Measurements from ENCODE around the gene ITPRID1.
"Not testable (repeated sequence)": the region's sequence is repeated elsewhere in the genome, so short reads cannot be mapped to it uniquely, and the experiment has no call there.

ITPRID1 gene

GRCh38 chr7:31513790-31514189 lies at the start of gene ITPRID1:
Gene ITPRID1, plus strand, starts transcription at chr7:31514090. Its CDS starts 38,935 bp downstream, at chr7:31553025.
- DNase-seq: no peak

DNA sequence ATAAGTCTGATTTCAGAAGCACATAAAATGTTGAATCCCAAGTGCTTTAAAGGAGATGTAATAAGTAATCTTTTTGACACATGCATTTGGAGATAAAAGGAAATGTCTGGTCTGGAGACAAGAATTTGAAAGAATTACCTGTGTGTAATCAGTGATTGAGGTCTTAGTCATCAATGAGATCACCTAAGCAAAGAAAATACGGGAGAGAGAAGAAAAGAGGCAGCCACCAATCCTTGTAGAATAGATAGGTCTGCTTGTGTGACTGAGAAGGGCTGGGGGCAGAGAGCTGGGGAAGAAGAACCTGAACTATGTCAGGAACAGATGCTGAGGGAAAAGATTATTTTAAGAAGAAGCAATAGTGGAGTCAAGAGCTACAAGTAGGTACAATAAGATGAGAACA lies 49.3 kb upstream of the ITPRID1 start:
- no peak for DNase-seq

- no peak for DNase-seq
Observed at GRCh38 chr7:31465285-31465684, 48.6 kb upstream of the ITPRID1 start.

DNA sequence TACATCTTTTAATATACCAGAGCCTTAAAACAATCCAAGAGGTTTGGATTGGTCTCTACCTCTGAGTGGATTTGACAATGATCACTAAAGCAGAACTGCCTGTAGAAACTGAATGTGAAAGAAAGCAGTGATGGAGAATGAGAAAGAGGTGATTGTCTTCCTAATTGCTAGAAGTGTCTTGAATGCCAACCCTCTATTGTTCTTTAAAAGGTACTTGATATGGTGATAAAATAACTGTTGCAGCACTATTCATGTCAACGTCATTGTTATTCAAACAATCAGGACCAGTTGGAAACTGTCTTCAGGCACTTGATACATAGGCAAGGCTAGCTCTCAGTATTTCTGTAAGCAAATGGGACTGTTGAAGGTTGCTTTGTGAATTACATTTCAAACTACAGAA lies 47.9 kb upstream of the ITPRID1 start:
- DNase-seq: no peak

DNA sequence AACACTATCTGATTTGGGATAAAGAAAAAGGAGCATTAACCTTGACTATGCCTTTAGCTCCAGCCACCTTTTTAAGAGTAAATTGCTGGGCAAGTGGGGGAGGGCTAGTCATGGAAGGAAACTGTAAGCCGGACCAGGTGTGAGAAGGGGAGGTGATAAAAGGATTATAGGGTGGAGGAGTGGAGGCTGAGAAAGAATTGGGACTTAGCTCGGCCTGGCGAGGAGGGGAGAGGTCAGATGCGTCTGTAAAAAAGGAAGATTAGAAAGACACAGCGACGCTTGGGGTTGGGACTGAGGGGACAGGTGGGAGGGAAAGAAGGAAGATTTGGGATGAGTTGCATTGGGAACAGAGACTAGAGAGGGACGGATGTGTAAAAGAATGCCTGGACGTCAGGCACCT lies 43.0 kb upstream of the ITPRID1 start:
- not testable (repeated sequence) for DNase-seq

DNA sequence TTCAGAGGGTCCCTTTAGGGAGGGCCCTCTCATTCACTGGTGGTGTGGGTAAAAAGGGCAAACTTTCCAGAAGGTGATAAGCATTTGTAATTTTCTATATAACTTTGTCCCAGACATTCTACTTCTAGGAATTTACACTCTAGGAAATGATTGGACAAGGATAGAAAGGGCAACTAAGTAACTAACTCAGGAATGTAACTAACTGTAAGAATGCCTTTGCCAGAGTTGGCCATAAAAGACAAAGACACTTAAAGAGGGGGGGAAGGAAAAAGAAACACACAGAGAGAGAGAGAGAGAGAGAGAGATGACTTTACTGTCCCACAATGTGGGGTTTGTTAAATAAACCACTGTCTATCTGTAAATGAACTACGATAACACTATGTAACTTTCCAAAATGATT lies 38.5 kb upstream of the ITPRID1 start:
- no peak for DNase-seq

- DNase-seq: no peak
Observed at GRCh38 chr7:31476073-31476745, 37.7 kb upstream of the ITPRID1 start.

DNA sequence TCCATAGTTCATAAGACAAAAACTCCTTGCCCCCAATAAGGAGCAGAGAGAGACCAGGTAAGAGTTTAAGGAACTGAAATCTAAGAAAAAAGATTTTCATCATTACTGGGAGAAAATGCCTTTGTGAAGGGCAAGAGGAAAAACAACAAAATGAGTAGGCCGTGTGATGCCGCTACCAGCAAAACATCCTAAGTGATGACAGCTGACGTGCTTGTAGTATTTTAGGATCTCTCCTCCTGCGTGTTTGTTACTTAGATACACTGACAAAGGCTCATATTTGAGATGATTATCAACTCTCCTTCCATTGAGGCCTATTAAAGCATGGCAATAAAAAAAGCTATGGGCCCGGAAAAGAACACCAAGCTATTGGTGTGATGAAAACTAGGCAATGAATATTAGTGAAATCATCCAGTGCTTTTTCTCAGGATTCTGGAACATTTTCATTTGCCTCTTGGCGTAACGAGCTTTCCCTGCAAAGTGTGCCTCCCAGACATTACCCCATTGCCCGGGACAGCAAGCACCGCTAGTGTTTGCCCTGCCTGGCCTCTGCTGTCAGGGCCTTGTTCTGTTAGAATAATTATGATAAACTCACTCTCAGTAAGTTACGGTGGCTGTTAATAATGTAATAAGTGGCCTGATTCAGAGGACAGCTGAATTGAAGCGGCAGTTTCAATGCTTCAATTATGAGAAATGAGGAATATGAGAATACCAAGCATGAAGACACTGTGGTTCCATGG lies 36.8 kb upstream of the ITPRID1 start:
- no peak for DNase-seq

- DNase-seq: no peak
Observed at GRCh38 chr7:31478018-31478417, 35.9 kb upstream of the ITPRID1 start.

- no peak for DNase-seq
Observed at GRCh38 chr7:31478721-31479120, 35.2 kb upstream of the ITPRID1 start.

DNA sequence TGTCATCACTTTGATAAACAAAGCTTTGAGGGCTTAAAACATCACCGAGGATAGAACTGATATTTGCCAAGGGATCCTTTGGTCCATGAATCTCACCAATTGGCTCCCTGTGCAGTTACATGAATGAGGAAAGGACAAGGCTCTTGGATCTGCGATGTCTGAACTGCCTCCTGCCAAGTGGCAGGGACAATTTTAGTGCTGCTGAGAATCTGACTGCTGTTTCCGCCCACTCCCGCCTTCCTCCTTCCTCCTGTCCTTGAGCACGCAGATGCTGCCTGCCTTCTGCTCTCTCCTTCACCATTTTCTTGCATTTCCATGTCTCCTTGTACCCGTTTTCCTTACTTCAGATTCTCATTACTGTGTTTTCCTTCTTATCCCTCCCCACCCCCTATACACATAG lies 26.8 kb upstream of the ITPRID1 start:
- no peak for DNase-seq

DNA sequence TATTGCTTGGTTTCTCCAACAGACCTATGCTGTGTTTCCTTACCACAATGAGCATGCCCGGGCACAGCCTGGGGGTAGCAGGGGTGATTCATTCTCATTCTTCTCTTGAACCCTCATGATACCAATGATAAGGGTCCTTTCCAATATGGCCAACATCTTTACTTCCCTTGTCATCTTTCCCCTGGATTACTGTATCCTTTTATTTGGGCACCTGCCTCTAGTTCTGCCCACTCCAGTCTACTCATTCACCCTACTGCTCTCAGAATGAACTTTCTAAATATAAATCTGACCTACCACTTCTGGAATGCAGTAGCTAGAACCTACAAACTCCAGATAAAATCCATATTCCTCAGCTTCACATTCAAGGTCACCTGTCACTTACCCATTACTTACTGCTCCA lies 26.4 kb upstream of the ITPRID1 start:
- no peak for DNase-seq

- no peak for DNase-seq
Observed at GRCh38 chr7:31488562-31489203, 25.2 kb upstream of the ITPRID1 start.

- no peak for DNase-seq
Observed at GRCh38 chr7:31490796-31491314, 23.0 kb upstream of the ITPRID1 start.

DNA sequence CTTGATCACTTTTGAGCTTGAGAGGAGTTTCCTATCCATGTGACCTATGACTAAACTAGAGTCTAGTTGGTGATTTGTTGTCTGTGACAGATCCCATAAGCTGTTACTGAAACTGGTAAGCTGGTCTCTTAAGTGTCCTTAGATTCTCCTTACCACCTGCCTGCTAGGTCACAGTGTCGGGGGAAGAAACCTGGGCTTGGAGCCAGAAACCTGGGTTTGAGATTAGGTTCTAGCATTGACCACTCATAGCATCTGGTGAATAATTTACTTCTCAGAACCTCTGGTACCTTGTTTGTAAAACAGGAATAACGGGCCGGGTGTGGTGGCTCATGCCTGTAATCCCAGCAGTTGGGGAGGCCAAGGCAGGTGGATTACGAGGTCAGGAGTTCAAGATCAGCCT lies 21.8 kb upstream of the ITPRID1 start:
- DNase-seq: no peak

DNA sequence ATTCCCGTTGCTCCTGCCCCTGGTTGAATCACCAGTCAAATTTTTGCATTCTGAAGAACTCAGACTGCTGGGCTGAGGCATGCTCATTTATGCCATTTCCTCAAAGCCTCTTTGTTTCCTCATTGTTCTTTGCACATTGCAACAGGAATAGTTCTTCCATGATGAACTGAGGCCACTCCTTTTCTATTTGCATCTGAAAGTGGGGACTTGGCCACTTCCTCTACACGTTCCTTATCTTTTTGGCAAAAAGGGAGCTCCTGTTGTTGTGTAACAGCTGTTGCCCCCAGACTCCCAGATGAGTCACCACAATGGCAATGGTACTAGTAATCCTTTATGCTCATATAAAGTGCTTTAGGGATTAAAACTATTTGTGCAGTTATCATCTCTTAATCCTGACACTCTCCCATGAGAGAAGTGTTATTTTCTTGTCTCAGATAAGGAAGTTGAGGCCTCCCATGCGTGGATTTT lies 20.1 kb upstream of the ITPRID1 start:
- DNase-seq: no peak

DNA sequence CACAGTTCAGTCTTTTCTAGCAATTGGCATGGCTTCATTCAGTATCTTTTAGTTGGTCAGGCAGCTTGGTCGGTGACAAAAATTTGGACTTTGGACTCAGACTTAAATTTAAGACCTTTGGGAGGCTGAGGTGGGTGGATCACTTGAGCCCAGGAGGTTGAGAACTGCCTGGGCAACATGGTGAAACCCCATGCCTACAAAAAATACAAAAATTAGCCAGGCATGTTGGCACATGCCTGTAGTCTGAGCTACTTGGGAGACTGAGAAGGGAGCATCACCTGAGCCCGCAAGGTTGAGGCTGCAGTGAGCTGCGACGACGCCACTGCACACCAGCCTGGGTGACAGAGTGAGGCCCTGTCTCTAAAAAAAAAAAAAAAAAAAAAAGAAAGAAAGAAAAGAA lies 19.5 kb upstream of the ITPRID1 start:
- no peak for DNase-seq

GRCh38 chr7:31495653-31496052 lies 18.2 kb upstream of the ITPRID1 start:
- no peak for DNase-seq

GRCh38 chr7:31497516-31497915 lies 16.4 kb upstream of the ITPRID1 start:
- DNase-seq: no peak

GRCh38 chr7:31500656-31501055 lies 13.2 kb upstream of the ITPRID1 start:
- no peak for DNase-seq

DNA sequence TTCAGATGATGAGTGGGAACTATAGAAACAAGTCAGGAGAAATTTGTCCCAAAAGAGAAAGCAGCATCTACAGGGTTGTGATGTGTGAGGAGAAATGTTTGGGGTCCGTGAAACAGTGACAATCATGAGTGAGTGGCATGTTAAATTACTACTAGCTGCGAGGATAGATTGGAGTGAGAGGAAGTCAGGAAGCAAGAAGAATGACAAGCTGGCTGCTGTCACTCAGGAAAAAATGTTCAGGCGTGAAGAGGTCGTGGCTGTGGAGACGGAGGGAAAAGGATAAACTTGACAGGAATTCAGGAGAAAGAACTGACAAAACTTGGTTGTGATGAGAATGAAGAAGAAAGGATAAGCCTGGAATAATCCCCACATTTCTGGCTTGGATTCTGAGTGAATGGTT lies 5.1 kb upstream of the ITPRID1 start:
- no peak for DNase-seq

GRCh38 chr7:31512166-31512565 lies 1.7 kb upstream of the ITPRID1 start:
- DNase-seq: no peak

DNA sequence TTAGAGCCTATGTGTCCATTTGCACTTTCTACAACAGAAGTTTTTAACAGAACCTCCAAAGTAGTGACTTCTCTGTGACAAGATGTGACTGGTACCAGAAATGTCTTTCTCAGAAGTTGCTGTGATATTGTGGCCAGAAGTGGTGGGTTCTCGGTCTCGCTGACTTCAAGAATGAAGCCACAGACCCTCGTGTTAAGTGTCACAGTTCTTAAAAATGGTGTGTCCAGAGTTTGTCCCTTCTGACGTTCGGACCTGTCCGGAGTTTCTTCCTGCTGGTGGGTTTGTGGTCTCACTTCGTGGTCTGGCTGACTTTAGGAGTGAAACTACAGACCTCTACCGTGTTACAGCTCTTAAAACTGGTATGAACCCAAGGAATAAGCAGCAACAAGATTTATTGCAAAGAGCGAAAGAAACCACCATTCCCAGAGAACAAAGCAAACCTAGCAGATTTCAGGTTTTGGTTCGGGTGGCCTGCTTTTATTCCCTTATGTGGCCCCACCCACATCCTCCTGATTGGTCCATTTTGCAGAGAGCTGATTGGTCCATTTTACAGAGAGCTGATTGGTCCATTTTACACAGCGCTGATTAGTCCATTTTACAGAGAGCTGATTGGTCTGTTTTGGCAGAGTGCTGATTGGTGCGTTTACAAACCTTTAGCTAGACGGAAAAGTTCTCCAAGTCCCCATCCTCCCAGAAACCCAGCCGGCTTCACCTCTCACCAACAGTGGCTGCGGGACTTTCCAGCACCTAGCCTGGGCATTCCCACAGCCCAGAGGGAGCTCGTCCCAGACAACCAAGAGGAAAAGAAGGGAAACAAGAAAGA lies 3.0 kb downstream of the ITPRID1 start:
- no peak for DNase-seq

Measured in stimulated activated naive CD4-positive, alpha-beta T cell treated with Interleukin-2 at 50 U/mL for 16 hours (primary cell).